Left renal pelvis (tissue), 4 donors: ENCODE measurements around the gene B3GNT9. TPM values are rescaled to one million over a fixed set of nuclear protein-coding genes. Genes with fewer than 3 reads are reported as not detected.

ENCODE experiments used
- DNase-seq, 4 donors: peaks; one replicate each; pipeline ENCODE4 v3.0.0-alpha.2; 2013; ENCODE audit warnings: low read depth in 4 of 4, low spot score in 3 of 4
- polyA plus RNA-seq, 4 donors: library from polyadenylated mRNA; unstranded; fragments of 120-200 nt; gene quantifications; one replicate each; pipeline ENCODE4 v1.2.1, GENCODE V29; 2013; ENCODE audit not compliant: insufficient read length in 4 of 4

Gene B3GNT9
- polyA plus RNA-seq, 4 donors: 8.5 to 40.1 (median 11.6) TPM

GRCh38 chr16:67116388-67117311, 34.1 kb downstream of the B3GNT9 start:
- DNase-seq: no peak

- DNase-seq: no peak
Measured at GRCh38 chr16:67115639-67116038, 35.2 kb downstream of the B3GNT9 start.

GRCh38 chr16:67114793-67115192, 36.0 kb downstream of the B3GNT9 start:
- DNase-seq: no peak

- no peak for DNase-seq
Measured at GRCh38 chr16:67112591-67113399, 38.0 kb downstream of the B3GNT9 start.

GRCh38 chr16:67111951-67112444, 38.8 kb downstream of the B3GNT9 start:
- DNase-seq: no peak

GRCh38 chr16:67109407-67110135, 41.2 kb downstream of the B3GNT9 start, which contains the start of gene PHAF1:
PHAF1 (plus strand) TSS chr16:67109941; CDS start chr16:67110176, 235 bp downstream.
- DNase-seq: peak; percentile 82 to 88 (median 86)

GRCh38 chr16:67108931-67109406, 41.8 kb downstream of the B3GNT9 start:
- no peak for DNase-seq

GRCh38 chr16:67108489-67108888, 42.3 kb downstream of the B3GNT9 start:
- DNase-seq: no peak

- no peak for DNase-seq
Measured at GRCh38 chr16:67105881-67106280, 44.9 kb downstream of the B3GNT9 start.

GRCh38 chr16:67105246-67105645, 45.6 kb downstream of the B3GNT9 start:
- no peak for DNase-seq

GRCh38 chr16:67104845-67105244, 46.0 kb downstream of the B3GNT9 start:
- no peak for DNase-seq

- DNase-seq: no peak
Measured at GRCh38 chr16:67104061-67104460, 46.7 kb downstream of the B3GNT9 start.

- no peak for DNase-seq
Measured at GRCh38 chr16:67101311-67102082, 49.3 kb downstream of the B3GNT9 start.

GRCh38 chr16:67100569-67101310, 50.1 kb downstream of the B3GNT9 start:
- no peak for DNase-seq

- DNase-seq: no peak
Measured at GRCh38 chr16:67098599-67098998, 52.2 kb downstream of the B3GNT9 start.
